Mesendoderm (in vitro differentiated cells): Measurements from ENCODE around the gene ZBTB4.

ENCODE experiments used
- DNase-seq: peaks from one replicate; pipeline ENCODE4 v3.0.0; 2013
- H2AK5ac ChIP-seq: 2 replicates; pipeline ENCODE4 v1.6.1; 2013; ENCODE audit warnings: low read length, inconsistent platforms
- H2BK120ac ChIP-seq: 2 replicates; pipeline ENCODE4 v1.6.1; 2013; ENCODE audit warnings: low read depth, mild to moderate bottlenecking, low read length, moderate library complexity, mixed read lengths
- H2BK15ac ChIP-seq: replicated peaks from 2 replicates; pipeline ENCODE4 v1.6.1; 2013; ENCODE audit warnings: low read depth, mild to moderate bottlenecking, moderate library complexity
- H2BK5ac ChIP-seq: 2 replicates; pipeline ENCODE4 v1.6.1; 2013; ENCODE audit warnings: low read length, inconsistent platforms
- H3K18ac ChIP-seq: 2 replicates; pipeline ENCODE4 v1.6.1; 2013; ENCODE audit warnings: mild to moderate bottlenecking, low read length, mixed read lengths
- H3K23ac ChIP-seq: one replicate; pipeline ENCODE4 v1.6.1; 2013; ENCODE audit warnings: low read length
- H3K27ac ChIP-seq: 2 replicates; pipeline ENCODE4 v1.5.1; 2013; ENCODE audit warnings: low read depth, mild to moderate bottlenecking, inconsistent platforms, low read length, moderate library complexity
- H3K27me3 ChIP-seq: 2 replicates; pipeline ENCODE4 v1.6.1; 2013; ENCODE audit warnings: low read length, control low read depth, mild to moderate bottlenecking, inconsistent platforms; ENCODE audit not compliant: insufficient read depth, poor library complexity
- H3K36me3 ChIP-seq: 2 replicates; pipeline ENCODE4 v1.6.1; 2013; ENCODE audit warnings: low read length, inconsistent platforms; ENCODE audit not compliant: control insufficient read depth, insufficient read depth
- H3K4ac ChIP-seq: one replicate; pipeline ENCODE4 v1.6.1; 2013; ENCODE audit warnings: low read depth, mild to moderate bottlenecking, low read length, moderate library complexity
- H3K4me1 ChIP-seq: 2 replicates; pipeline ENCODE4 v1.6.1; 2013; ENCODE audit warnings: low read depth, low read length, inconsistent platforms; ENCODE audit not compliant: control insufficient read depth
- H3K4me2 ChIP-seq: 2 replicates; pipeline ENCODE4 v1.6.1; 2013; ENCODE audit warnings: low read length
- H3K4me3 ChIP-seq: 2 replicates; pipeline ENCODE4 v1.5.1; 2013; ENCODE audit warnings: mild to moderate bottlenecking, low read length
- H3K56ac ChIP-seq: one replicate; pipeline ENCODE4 v1.6.1; 2013; ENCODE audit warnings: low read length
- H3K79me1 ChIP-seq: 2 replicates; pipeline ENCODE4 v1.6.1; 2013; ENCODE audit warnings: low read length, inconsistent platforms
- H3K79me2 ChIP-seq: 2 replicates; pipeline ENCODE4 v1.6.1; 2013; ENCODE audit warnings: mild to moderate bottlenecking, low read length; ENCODE audit not compliant: control insufficient read depth, insufficient read depth
- H3K9ac ChIP-seq: 2 replicates; pipeline ENCODE4 v1.6.1; 2013; ENCODE audit warnings: low read length, inconsistent platforms
- H4K5ac ChIP-seq: one replicate; pipeline ENCODE4 v1.6.1; 2013; ENCODE audit warnings: low read length
- H4K8ac ChIP-seq: one replicate; pipeline ENCODE4 v1.6.1; 2013; ENCODE audit warnings: low read depth, mild to moderate bottlenecking, control low read depth, low read length, moderate library complexity
- WGBS: extraction: QIAGEN DNeasy Blood & Tissue Kit; methylation state at CpG from one replicate; pipeline ENCODE4 v1.1.7; 2013; ENCODE audit warnings: low lambda C conversion rate, missing lambda C conversion rate; ENCODE audit not compliant: insufficient coverage; ENCODE audit errors: extremely low coverage; 5-methylcytosine and 5-hydroxymethylcytosine counted together

ZBTB4 gene

DNA sequence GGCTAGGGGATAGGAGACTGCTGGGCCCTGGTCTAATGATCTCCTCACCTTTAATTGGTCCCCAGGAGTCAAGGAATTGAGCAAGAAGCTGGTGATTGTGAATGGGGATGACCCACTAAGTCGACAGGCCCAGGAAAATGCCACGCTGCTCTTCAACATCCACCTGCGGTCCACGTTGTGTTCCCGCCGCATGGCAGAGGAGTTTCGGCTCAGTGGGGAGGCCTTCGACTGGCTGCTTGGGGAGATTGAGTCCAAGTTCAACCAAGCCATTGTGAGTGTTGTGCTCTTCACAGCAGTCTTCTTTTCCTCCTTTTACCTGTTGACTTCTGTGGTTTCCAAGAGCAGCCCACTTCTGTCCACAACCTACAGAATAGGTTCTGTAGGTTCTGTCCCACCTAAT is 24.1 kb upstream of the ZBTB4 start:
- Histone ChIP-seq H3K4me1 (no peaks in the 10 kb centered on the region), H3K4ac (no peak overlapping the region), H3K23ac (no peak overlapping the region), H4K8ac (no peak overlapping the region), H3K9ac (no peak overlapping the region), H3K27me3 (no peaks in the 10 kb centered on the region), H3K79me1 (peaks cover 2% of the 10 kb centered on the region), H3K36me3 (peaks cover 29% of the 10 kb centered on the region), H3K18ac (no peak overlapping the region), H2AK5ac (no peak overlapping the region), H3K79me2 (no peaks in the 10 kb centered on the region), H3K4me2 (no peak overlapping the region), H2BK15ac (no peak overlapping the region), H2BK5ac (no peak overlapping the region), H3K27ac (no peak overlapping the region), H3K56ac (no peak overlapping the region), H2BK120ac (no peak overlapping the region), H3K4me3 (no peak overlapping the region), H4K5ac (no peak overlapping the region)
- WGBS = no CpG with 5 or more reads among the region's 8 CpGs
- no peak for DNase-seq

DNA sequence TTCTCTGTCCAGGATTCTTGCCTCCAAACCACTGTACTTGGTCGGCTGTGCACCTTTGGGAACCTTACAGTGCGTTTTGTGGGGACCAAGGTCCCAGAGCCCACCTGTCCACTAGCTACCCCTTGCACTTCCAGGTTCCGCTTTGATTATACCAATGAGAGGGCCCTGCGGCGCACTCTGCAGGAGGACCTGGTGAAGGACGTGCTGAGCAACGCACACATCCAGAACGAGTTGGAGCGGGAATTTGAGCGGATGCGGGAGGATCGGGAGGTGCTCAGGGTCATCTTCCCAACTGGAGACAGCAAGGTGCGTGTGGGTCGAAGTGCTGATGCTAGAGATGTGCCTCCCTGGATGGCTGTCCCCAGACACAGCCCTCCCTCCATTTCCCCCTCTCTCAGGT is 23.6 kb upstream of the ZBTB4 start:
- H4K8ac ChIP-seq = no peak overlapping the region
- H3K4me1 ChIP-seq = no peaks in the 10 kb centered on the region
- peaks cover 29% of the 10 kb centered on the region for H3K36me3 ChIP-seq
- H3K4ac ChIP-seq = no peak overlapping the region
- no peaks in the 10 kb centered on the region for H3K27me3 ChIP-seq
- no peak overlapping the region for H3K56ac ChIP-seq
- H2BK120ac ChIP-seq = no peak overlapping the region
- WGBS = no CpG with 5 or more reads among the region's 14 CpGs
- H3K27ac ChIP-seq = no peak overlapping the region
- H3K23ac ChIP-seq = no peak overlapping the region
- no peak overlapping the region for H4K5ac ChIP-seq
- H2AK5ac ChIP-seq = no peak overlapping the region
- no peak overlapping the region for H3K4me2 ChIP-seq
- H3K79me1 ChIP-seq = peaks cover 2% of the 10 kb centered on the region
- H3K79me2 ChIP-seq = no peaks in the 10 kb centered on the region
- H2BK15ac ChIP-seq = no peak overlapping the region
- H2BK5ac ChIP-seq = no peak overlapping the region
- H3K18ac ChIP-seq = no peak overlapping the region
- DNase-seq = peak; percentile 37
- no peak overlapping the region for H3K9ac ChIP-seq
- no peak overlapping the region for H3K4me3 ChIP-seq

DNA sequence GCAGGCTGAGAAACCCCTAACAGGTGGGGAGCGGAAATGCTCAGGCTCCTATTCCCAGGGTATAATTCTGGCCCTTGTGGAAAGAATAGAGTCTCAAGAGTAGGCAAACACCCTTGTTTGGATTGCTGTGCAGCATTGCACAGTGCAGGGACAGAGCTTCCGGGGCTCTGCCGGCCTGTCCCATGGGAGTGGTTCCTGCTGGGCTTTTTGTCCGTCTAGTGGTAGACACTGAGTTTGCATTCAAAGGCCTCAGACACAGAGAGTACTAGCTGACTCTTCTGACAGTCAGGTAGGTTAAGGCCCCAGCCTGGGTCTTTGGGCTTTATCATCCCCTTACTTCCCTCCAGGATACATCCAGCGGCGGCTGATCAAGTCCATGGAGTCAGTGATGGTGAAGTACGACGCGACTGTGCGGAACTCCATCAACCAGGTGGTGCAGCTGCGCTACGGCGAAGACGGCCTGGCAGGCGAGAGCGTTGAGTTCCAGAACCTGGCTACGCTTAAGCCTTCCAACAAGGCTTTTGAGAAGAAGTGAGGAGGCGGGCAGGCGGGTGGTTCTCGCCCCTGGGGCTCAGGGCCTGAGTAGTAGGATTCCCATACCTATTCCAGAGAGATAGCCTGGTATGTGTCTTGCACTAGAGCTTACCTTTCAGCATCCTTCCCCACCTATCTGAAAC is 22.9 kb upstream of the ZBTB4 start:
- peaks cover 28% of the 10 kb centered on the region for H3K36me3 ChIP-seq
- no peak overlapping the region for H2BK120ac ChIP-seq
- H3K4ac ChIP-seq = no peak overlapping the region
- H3K79me1 ChIP-seq = peaks cover 2% of the 10 kb centered on the region
- no peak overlapping the region for H3K23ac ChIP-seq
- H3K79me2 ChIP-seq = no peaks in the 10 kb centered on the region
- H2AK5ac ChIP-seq = no peak overlapping the region
- H3K4me3 ChIP-seq = no peak overlapping the region
- no peak overlapping the region for H4K5ac ChIP-seq
- no peak overlapping the region for H3K9ac ChIP-seq
- no peak for DNase-seq
- no peak overlapping the region for H4K8ac ChIP-seq
- H2BK5ac ChIP-seq = no peak overlapping the region
- WGBS = no CpG with 5 or more reads among the region's 20 CpGs
- no peak overlapping the region for H2BK15ac ChIP-seq
- no peaks in the 10 kb centered on the region for H3K4me1 ChIP-seq
- H3K4me2 ChIP-seq = no peak overlapping the region
- no peak overlapping the region for H3K18ac ChIP-seq
- no peak overlapping the region for H3K56ac ChIP-seq
- no peak overlapping the region for H3K27ac ChIP-seq
- H3K27me3 ChIP-seq = no peaks in the 10 kb centered on the region

DNA sequence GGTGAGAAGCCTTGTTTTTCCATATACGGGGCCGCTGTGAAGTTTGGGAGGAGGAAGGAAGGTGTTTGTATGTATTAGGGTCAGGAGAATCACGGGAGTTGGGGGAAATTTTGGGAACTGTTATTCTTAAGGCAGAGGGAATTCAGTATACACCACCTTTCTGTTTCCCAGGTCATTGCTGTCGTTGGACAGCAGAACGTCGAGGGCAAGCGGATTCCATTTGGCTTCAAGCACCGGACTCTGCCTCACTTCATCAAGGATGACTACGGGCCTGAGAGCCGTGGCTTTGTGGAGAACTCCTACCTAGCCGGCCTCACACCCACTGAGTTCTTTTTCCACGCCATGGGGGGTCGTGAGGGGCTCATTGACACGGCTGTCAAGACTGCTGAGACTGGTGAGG is 22.3 kb upstream of the ZBTB4 start:
- H3K36me3 ChIP-seq = peaks cover 30% of the 10 kb centered on the region
- H3K4me2 ChIP-seq = no peak overlapping the region
- H3K27me3 ChIP-seq = no peaks in the 10 kb centered on the region
- H3K56ac ChIP-seq = no peak overlapping the region
- no peak overlapping the region for H4K8ac ChIP-seq
- H2AK5ac ChIP-seq = no peak overlapping the region
- H2BK15ac ChIP-seq = no peak overlapping the region
- H3K4me1 ChIP-seq = no peaks in the 10 kb centered on the region
- no peak overlapping the region for H2BK120ac ChIP-seq
- no peak overlapping the region for H3K27ac ChIP-seq
- peaks cover 2% of the 10 kb centered on the region for H3K79me1 ChIP-seq
- H4K5ac ChIP-seq = no peak overlapping the region
- H3K9ac ChIP-seq = no peak overlapping the region
- H3K18ac ChIP-seq = no peak overlapping the region
- no peak overlapping the region for H3K23ac ChIP-seq
- DNase-seq = no peak
- H3K4me3 ChIP-seq = no peak overlapping the region
- WGBS = 100% methylated on average over 1 of the region's 14 CpGs
- H2BK5ac ChIP-seq = no peak overlapping the region
- no peak overlapping the region for H3K4ac ChIP-seq
- H3K79me2 ChIP-seq = no peaks in the 10 kb centered on the region

DNA sequence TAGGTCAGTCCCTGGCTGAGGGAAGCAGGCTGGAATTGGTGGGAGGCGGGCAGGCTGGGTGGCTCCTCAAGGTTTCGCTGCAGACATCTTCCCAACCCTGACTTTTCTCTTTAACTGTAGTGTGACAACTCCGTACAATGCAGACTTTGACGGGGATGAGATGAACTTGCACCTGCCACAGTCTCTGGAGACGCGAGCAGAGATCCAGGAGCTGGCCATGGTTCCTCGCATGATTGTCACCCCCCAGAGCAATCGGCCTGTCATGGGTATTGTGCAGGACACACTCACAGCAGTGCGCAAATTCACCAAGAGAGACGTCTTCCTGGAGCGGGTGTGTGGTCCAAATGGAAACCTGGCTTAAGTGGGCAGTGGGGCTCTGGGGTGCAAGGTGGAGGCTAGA is 19.7 kb upstream of the ZBTB4 start:
- H3K4me3 ChIP-seq = no peak overlapping the region
- H3K9ac ChIP-seq = no peak overlapping the region
- peaks cover 11% of the 10 kb centered on the region for H3K79me2 ChIP-seq
- H4K8ac ChIP-seq = no peak overlapping the region
- no peak overlapping the region for H3K23ac ChIP-seq
- H3K4me1 ChIP-seq = no peaks in the 10 kb centered on the region
- no peak overlapping the region for H3K4me2 ChIP-seq
- H2BK120ac ChIP-seq = no peak overlapping the region
- H2BK15ac ChIP-seq = no peak overlapping the region
- H3K79me1 ChIP-seq = peaks cover 8% of the 10 kb centered on the region
- H3K27ac ChIP-seq = no peak overlapping the region
- H4K5ac ChIP-seq = no peak overlapping the region
- no peak for DNase-seq
- H3K4ac ChIP-seq = no peak overlapping the region
- no peak overlapping the region for H2BK5ac ChIP-seq
- H3K56ac ChIP-seq = no peak overlapping the region
- H3K27me3 ChIP-seq = no peaks in the 10 kb centered on the region
- no peak overlapping the region for H2AK5ac ChIP-seq
- H3K36me3 ChIP-seq = peaks cover 28% of the 10 kb centered on the region
- H3K18ac ChIP-seq = no peak overlapping the region
- no CpG with 5 or more reads among the region's 11 CpGs for WGBS

DNA sequence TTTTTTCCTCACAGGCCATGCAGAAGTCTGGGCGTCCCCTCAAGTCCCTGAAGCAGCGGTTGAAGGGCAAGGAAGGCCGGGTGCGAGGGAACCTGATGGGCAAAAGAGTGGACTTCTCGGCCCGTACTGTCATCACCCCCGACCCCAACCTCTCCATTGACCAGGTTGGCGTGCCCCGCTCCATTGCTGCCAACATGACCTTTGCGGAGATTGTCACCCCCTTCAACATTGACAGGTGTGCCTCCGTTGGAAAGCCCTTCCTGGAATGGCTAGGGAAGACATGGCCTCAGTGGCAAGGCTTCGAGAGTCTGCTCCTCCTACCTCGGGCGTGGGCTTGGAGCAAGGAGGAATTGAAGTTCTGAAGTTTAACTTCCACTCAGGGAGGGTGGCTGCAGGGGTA is 18.2 kb upstream of the ZBTB4 start:
- no peaks in the 10 kb centered on the region for H3K4me1 ChIP-seq
- no peak overlapping the region for H3K4me2 ChIP-seq
- peaks cover 16% of the 10 kb centered on the region for H3K79me1 ChIP-seq
- H4K5ac ChIP-seq = no peak overlapping the region
- H2BK120ac ChIP-seq = no peak overlapping the region
- no peaks in the 10 kb centered on the region for H3K27me3 ChIP-seq
- DNase-seq = no peak
- no peak overlapping the region for H3K56ac ChIP-seq
- H4K8ac ChIP-seq = no peak overlapping the region
- H3K23ac ChIP-seq = no peak overlapping the region
- H3K4ac ChIP-seq = no peak overlapping the region
- peaks cover 18% of the 10 kb centered on the region for H3K36me3 ChIP-seq
- no peak overlapping the region for H3K9ac ChIP-seq
- no peak overlapping the region for H3K4me3 ChIP-seq
- H2BK15ac ChIP-seq = no peak overlapping the region
- peaks cover 25% of the 10 kb centered on the region for H3K79me2 ChIP-seq
- WGBS = no CpG with 5 or more reads among the region's 14 CpGs
- H2BK5ac ChIP-seq = no peak overlapping the region
- no peak overlapping the region for H2AK5ac ChIP-seq
- no peak overlapping the region for H3K18ac ChIP-seq
- no peak overlapping the region for H3K27ac ChIP-seq
